Measurements from ENCODE around the gene OPRD1. TPM values are rescaled to one million over a fixed set of nuclear protein-coding genes. Genes with fewer than 3 reads are reported as not detected.
"Not testable (repeated sequence)": the region's sequence is repeated elsewhere in the genome, so short reads cannot be mapped to it uniquely, and the experiment has no call there.

OPRD1 gene
- total and polyA plus RNA-seq, 8 donors: 0.03 to 0.37 TPM; not detected in 6

DNA sequence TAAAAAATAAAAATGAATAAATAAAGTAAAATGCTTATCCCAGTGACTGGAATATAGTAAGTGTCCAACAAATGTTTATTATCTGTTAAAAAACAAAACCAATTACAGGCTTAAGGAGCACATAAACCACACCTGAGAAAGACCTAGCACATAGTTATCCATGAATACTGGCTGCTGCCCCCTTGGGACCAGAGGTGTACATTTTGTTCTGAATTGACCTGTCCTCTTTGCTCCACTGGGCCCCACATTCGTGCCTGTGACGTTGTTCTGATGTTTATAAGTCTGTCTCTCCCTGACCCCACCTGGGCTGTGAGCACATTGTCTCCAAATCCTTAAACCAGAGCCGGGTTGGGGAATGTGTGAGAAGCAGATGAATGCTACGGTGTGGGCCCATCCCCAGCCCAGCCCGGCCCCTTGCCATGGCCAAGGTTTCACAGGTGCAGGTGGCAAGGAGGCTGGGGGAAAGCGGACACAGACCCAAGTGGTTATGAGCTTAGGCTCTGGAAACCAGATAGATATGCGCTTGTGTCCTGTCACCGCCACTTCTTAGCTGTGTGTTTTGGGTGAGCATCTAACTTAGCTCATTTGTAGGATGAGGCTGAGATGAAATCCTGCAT lies 29.1 kb downstream of the OPRD1 start:
- DNase-seq: no peak
- WGBS, 5 donors: 77 to 85% (median 82%) methylated on average over 8 of the region's 8 CpGs
- Histone ChIP-seq H3K36me3 (no peaks in the 10 kb centered on the region), H3K4me3 (no peak overlapping the region), H3K27ac (no peak overlapping the region), H3K9me3 (no peaks in the 10 kb centered on the region), H3K27me3 (peaks cover 0 to 13% (median 0%) of the 10 kb centered on the region in 3 donors), H3K4me1 (no peaks in the 10 kb centered on the region)
- intact Hi-C loops (cut with DNase I; ENCODE audit: low total_unique reads): no loop called here
- TF ChIP-seq, protein P1, sequence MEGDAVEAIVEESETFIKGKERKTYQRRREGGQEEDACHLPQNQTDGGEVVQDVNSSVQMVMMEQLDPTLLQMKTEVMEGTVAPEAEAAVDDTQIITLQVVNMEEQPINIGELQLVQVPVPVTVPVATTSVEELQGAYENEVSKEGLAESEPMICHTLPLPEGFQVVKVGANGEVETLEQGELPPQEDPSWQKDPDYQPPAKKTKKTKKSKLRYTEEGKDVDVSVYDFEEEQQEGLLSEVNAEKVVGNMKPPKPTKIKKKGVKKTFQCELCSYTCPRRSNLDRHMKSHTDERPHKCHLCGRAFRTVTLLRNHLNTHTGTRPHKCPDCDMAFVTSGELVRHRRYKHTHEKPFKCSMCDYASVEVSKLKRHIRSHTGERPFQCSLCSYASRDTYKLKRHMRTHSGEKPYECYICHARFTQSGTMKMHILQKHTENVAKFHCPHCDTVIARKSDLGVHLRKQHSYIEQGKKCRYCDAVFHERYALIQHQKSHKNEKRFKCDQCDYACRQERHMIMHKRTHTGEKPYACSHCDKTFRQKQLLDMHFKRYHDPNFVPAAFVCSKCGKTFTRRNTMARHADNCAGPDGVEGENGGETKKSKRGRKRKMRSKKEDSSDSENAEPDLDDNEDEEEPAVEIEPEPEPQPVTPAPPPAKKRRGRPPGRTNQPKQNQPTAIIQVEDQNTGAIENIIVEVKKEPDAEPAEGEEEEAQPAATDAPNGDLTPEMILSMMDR (IDR thresholded peaks at IDR 0.05): no peak
- TF ChIP-seq POLR2A (IDR thresholded peaks at IDR 0.05) (no peak), EP300 (IDR thresholded peaks at IDR 0.05) (no peak), POLR2AphosphoS5 (IDR thresholded peaks at IDR 0.05) (no peak)

DNA sequence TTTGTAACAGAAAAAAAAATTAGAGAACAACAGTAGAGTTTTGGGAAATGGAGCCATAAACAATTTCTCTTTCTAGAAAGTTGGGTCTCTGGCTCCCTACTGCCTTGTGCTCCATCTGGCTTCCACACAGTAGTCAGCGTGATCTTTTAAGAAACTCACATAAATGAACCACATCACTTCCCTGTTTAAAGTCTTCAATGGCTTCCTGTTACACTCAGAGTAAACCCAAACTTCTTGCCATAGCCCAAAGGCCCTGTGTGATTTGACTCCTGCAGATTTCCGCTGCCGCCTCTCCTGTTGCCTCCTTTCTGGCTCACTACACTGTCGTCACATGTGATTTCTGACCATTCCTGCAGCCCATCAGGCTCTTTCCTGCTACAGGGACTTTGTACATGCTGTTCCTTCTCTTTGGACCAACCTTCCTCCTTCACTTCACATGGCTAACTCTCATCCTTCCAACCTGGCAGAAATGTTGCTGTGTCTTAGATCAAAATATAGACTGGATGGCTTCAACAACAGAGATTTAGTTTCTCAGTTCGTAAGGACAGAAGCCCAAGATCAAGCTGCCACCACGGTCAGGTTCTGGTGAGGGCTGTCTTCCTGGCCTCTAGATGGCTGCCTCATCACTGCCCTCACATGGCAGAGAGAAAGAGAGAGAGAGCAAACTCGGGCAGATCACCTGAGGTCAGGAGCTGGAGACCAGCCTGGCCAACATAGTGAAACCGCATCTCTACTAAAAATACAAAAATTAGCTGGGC lies 34.0 kb downstream of the OPRD1 start:
- no peak overlapping the region for H3K27ac ChIP-seq
- TF ChIP-seq POLR2AphosphoS5 (IDR thresholded peaks at IDR 0.05) (no peak), EP300 (IDR thresholded peaks at IDR 0.05) (no peak), POLR2A (IDR thresholded peaks at IDR 0.05) (no peak)
- TF ChIP-seq, protein P1 (IDR thresholded peaks at IDR 0.05): no peak

DNA sequence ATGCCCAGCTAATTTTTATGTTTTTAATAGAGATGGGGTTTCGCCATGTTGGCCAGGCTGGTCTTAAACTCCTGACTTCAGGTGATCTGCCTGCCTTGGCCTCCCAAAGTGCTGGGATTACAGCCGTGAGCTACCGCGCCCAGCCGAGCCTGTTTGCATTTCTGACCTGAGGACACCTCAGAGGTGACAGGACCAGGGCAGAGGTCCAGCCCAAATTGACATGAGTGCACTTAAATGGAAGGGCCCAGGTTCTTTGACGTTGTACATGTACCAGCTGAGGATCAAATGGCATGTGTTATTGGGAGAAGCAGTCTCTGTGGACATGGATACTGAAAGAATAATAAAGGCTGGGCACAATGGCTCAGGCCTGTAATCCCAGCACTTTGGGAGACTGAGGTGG lies 35.2 kb downstream of the OPRD1 start:
- DNase-seq; H3K27ac ChIP-seq; H3K27me3 ChIP-seq; H3K9me3 ChIP-seq; intact Hi-C loops (cut with DNase I; ENCODE audit: low total_unique reads); H3K4me1 ChIP-seq; H3K36me3 ChIP-seq; H3K4me3 ChIP-seq: not testable (repeated sequence)
- WGBS, 5 donors: 77 to 86% (median 82%) methylated on average over 5 to 6 of the region's 6 CpGs

More for the DNA sequence above, 34.0 kb downstream of the OPRD1 start:
- 47 to 75% (median 65%) methylated on average over 8 of the region's 8 CpGs for WGBS, 5 donors
- DNase-seq: no peak
- H3K36me3 ChIP-seq: no peaks in the 10 kb centered on the region
- intact Hi-C loops (cut with DNase I; ENCODE audit: low total_unique reads): no loop called here
- H3K4me1 ChIP-seq: no peaks in the 10 kb centered on the region
- no peaks in the 10 kb centered on the region for H3K27me3 ChIP-seq
- no peaks in the 10 kb centered on the region for H3K9me3 ChIP-seq
- H3K4me3 ChIP-seq: no peak overlapping the region

DNA sequence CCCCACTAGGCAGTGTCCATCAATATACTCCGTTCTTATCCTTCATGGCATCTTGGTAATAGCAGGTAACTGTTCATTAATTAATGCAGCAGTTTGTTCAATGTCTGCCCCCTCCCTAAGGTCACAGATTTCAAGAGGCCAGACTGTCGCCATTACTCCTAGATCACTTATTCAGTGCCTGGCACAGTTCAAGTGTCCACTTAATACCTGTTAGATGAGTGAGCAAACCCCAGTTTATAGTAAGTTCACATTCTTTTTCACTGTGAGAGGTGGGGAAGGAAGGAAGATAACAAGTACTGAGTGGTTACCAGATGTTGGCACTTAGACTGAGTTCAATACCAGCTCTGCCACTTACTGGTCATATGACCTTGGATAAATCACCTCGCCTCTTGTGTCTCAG lies 36.4 kb downstream of the OPRD1 start:
- Histone ChIP-seq H3K9me3 (no peaks in the 10 kb centered on the region), H3K4me3 (no peak overlapping the region), H3K4me1 (no peaks in the 10 kb centered on the region), H3K27me3 (peaks cover 0 to 9% (median 0%) of the 10 kb centered on the region in 3 donors), H3K36me3 (no peaks in the 10 kb centered on the region), H3K27ac (no peak overlapping the region)
- intact Hi-C loops (cut with DNase I; ENCODE audit: low total_unique reads): no loop called here
- 76 to 90% (median 80%) methylated on average over 3 of the region's 3 CpGs for WGBS, 5 donors
- no peak for DNase-seq
- TF ChIP-seq POLR2AphosphoS5 (IDR thresholded peaks at IDR 0.05) (no peak), POLR2A (IDR thresholded peaks at IDR 0.05) (no peak), EP300 (IDR thresholded peaks at IDR 0.05) (no peak)
- TF ChIP-seq, protein P1 (IDR thresholded peaks at IDR 0.05): no peak

Data from stomach (tissue), 9 donors.